GM12873 (cell line): ENCODE results near the gene HSPA1A.

ENCODE experiments used
- CTCF ChIP-seq: IDR thresholded peaks from 2 replicates; pipeline ENCODE4 v1.5.1; 2012; ENCODE audit warnings: low read depth, mild to moderate bottlenecking, moderate library complexity, low read length, control low read depth; ENCODE audit not compliant: insufficient read depth; ENCODE audit errors: missing control alignments

Gene HSPA1A

GRCh38 chr6:31834367-31835250 lies 19.3 kb downstream of the HSPA1A start:
- TF ChIP-seq CTCF = no peak

- no peak for TF ChIP-seq CTCF
Observed at GRCh38 chr6:31836047-31836473, 20.7 kb downstream of the HSPA1A start.

GRCh38 chr6:31836474-31837368 lies 21.4 kb downstream of the HSPA1A start:
- TF ChIP-seq CTCF = no peak

- no peak for TF ChIP-seq CTCF
Observed at GRCh38 chr6:31837369-31838113, 22.2 kb downstream of the HSPA1A start.

GRCh38 chr6:31838968-31839367 lies 23.6 kb downstream of the HSPA1A start:
- TF ChIP-seq CTCF = no peak

GRCh38 chr6:31842053-31842452 lies 26.7 kb downstream of the HSPA1A start:
- no peak for TF ChIP-seq CTCF

GRCh38 chr6:31844507-31844906 lies 29.2 kb downstream of the HSPA1A start:
- no peak for TF ChIP-seq CTCF
